ENCODE measurements around the gene MYCBP2. TPM values are rescaled to one million over a fixed set of nuclear protein-coding genes. Genes with fewer than 3 reads are reported as not detected.

The MYCBP2 gene
- total RNA-seq, 1 experiment from 2014 or later: 23.7 TPM

- no peak for DNase-seq (ENCODE audit: low spot score)
Measured at GRCh38 chr13:77105051-77105450, 221.8 kb downstream of the MYCBP2 start.

GRCh38 chr13:77099415-77099814 lies 227.5 kb downstream of the MYCBP2 start:
- no peak for DNase-seq (ENCODE audit: low spot score)

- no peak for DNase-seq (ENCODE audit: low spot score)
Measured at GRCh38 chr13:77095288-77095687, 231.6 kb downstream of the MYCBP2 start.

- DNase-seq (ENCODE audit: low spot score): no peak
Measured at GRCh38 chr13:77094773-77095172, 232.1 kb downstream of the MYCBP2 start.

- no peak for DNase-seq (ENCODE audit: low spot score)
Measured at GRCh38 chr13:77093735-77094134, 233.2 kb downstream of the MYCBP2 start.

GRCh38 chr13:77084755-77085154 lies 242.1 kb downstream of the MYCBP2 start:
- DNase-seq (ENCODE audit: low spot score): no peak

- DNase-seq (ENCODE audit: low spot score): no peak
Measured at GRCh38 chr13:77079902-77080413, 246.9 kb downstream of the MYCBP2 start.

GRCh38 chr13:77067519-77067918 lies 259.4 kb downstream of the MYCBP2 start:
- DNase-seq (ENCODE audit: low spot score): no peak

GRCh38 chr13:77065461-77066147 lies 261.3 kb downstream of the MYCBP2 start:
- DNase-seq (ENCODE audit: low spot score): no peak

- DNase-seq (ENCODE audit: low spot score): no peak
Measured at GRCh38 chr13:77062097-77062496, 264.8 kb downstream of the MYCBP2 start.

- DNase-seq (ENCODE audit: low spot score): no peak
Measured at GRCh38 chr13:77061362-77061761, 265.5 kb downstream of the MYCBP2 start.

- DNase-seq (ENCODE audit: low spot score): no peak
Measured at GRCh38 chr13:77056886-77057285, 270.0 kb downstream of the MYCBP2 start.

GRCh38 chr13:77056382-77056781 lies 270.5 kb downstream of the MYCBP2 start:
- DNase-seq (ENCODE audit: low spot score): no peak

- DNase-seq (ENCODE audit: low spot score): no peak
Measured at GRCh38 chr13:77055158-77055557, 271.7 kb downstream of the MYCBP2 start.

GRCh38 chr13:77053192-77053591 lies 273.7 kb downstream of the MYCBP2 start:
- no peak for DNase-seq (ENCODE audit: low spot score)

- DNase-seq (ENCODE audit: low spot score): no peak
Measured at GRCh38 chr13:77048681-77049080, 278.2 kb downstream of the MYCBP2 start.

- no peak for DNase-seq (ENCODE audit: low spot score)
Measured at GRCh38 chr13:77047649-77048343, 279.1 kb downstream of the MYCBP2 start.

GRCh38 chr13:77042566-77043177 lies 284.2 kb downstream of the MYCBP2 start:
- peak; percentile 22 for DNase-seq (ENCODE audit: low spot score)

GRCh38 chr13:77040835-77041234 lies 286.1 kb downstream of the MYCBP2 start:
- no peak for DNase-seq (ENCODE audit: low spot score)

- DNase-seq (ENCODE audit: low spot score): no peak
Measured at GRCh38 chr13:77040076-77040475, 286.8 kb downstream of the MYCBP2 start.

GRCh38 chr13:77038907-77039480 lies 287.9 kb downstream of the MYCBP2 start:
- DNase-seq (ENCODE audit: low spot score): no peak

- no peak for DNase-seq (ENCODE audit: low spot score)
Measured at GRCh38 chr13:77036279-77036678, 290.6 kb downstream of the MYCBP2 start.

Data from A172 (cell line).